Ishikawa (cell line): Measurements from ENCODE around the gene CELSR2.

Source experiments
- EP300 ChIP-seq: IDR thresholded peaks from 2 replicates; pipeline ENCODE4 v1.6.1; 2012; ENCODE audit warnings: borderline replicate concordance
- FOXM1 ChIP-seq: IDR thresholded peaks from 2 replicates; pipeline ENCODE4 v1.6.1; 2012; ENCODE audit warnings: low read depth, borderline replicate concordance
- MAX ChIP-seq: IDR thresholded peaks from 2 replicates; pipeline ENCODE4 v1.6.1; 2012
- REST ChIP-seq: IDR thresholded peaks from 2 replicates; pipeline ENCODE4 v1.6.1; 2012; ENCODE audit warnings: low read depth, mild to moderate bottlenecking

GRCh38 chr1:109312246-109312645, 62.9 kb downstream of the CELSR2 start:
- TF ChIP-seq EP300 (no peak), REST (no peak), MAX (no peak), FOXM1 (no peak)
